HG03196 (cell line): Measurements from ENCODE around the gene TMEM200B.
"Not testable (repeated sequence)": the region's sequence is repeated elsewhere in the genome, so short reads cannot be mapped to it uniquely, and the experiment has no call there.

Source experiments
- ATAC-seq: cut with Tn5 transposase; IDR thresholded peaks from one replicate; pipeline ENCODE4 v1.9.1; 2021; ENCODE audit not compliant: unreplicated experiment

The TMEM200B gene

GRCh38 chr1:29112705-29113412, 10.8 kb downstream of the TMEM200B start:
- no peak for ATAC-seq

GRCh38 chr1:29108041-29108440, 15.7 kb downstream of the TMEM200B start:
- ATAC-seq: not testable (repeated sequence)

GRCh38 chr1:29105822-29106221, 17.9 kb downstream of the TMEM200B start:
- ATAC-seq: no peak

- no peak for ATAC-seq
Measured at GRCh38 chr1:29100487-29100886, 23.2 kb downstream of the TMEM200B start.

GRCh38 chr1:29099286-29099685, 24.4 kb downstream of the TMEM200B start:
- ATAC-seq: no peak

- no peak for ATAC-seq
Measured at GRCh38 chr1:29096231-29096886, 27.3 kb downstream of the TMEM200B start.

- ATAC-seq: no peak
Measured at GRCh38 chr1:29094954-29095353, 28.7 kb downstream of the TMEM200B start.

- ATAC-seq: no peak
Measured at GRCh38 chr1:29094433-29094832, 29.3 kb downstream of the TMEM200B start.

GRCh38 chr1:29092704-29093103, 31.0 kb downstream of the TMEM200B start:
- ATAC-seq: not testable (repeated sequence)

- ATAC-seq: no peak
Measured at GRCh38 chr1:29090937-29091618, 32.6 kb downstream of the TMEM200B start.

GRCh38 chr1:29084196-29084521, 39.5 kb downstream of the TMEM200B start:
- no peak for ATAC-seq

GRCh38 chr1:29083317-29084195, 40.1 kb downstream of the TMEM200B start:
- ATAC-seq: no peak

- no peak for ATAC-seq
Measured at GRCh38 chr1:29082519-29082918, 41.2 kb downstream of the TMEM200B start.

GRCh38 chr1:29081201-29081600, 42.5 kb downstream of the TMEM200B start:
- ATAC-seq: no peak

GRCh38 chr1:29079916-29080629, 43.6 kb downstream of the TMEM200B start:
- ATAC-seq: not testable (repeated sequence)

- ATAC-seq: no peak
Measured at GRCh38 chr1:29077155-29077554, 46.5 kb downstream of the TMEM200B start.
